Psoas muscle (tissue), 8 donors: ENCODE results near the gene ANKH. TPM values are rescaled to one million over a fixed set of nuclear protein-coding genes. Genes with fewer than 3 reads are reported as not detected.

Experiments
- ATAC-seq, 4 donors: fragments of 200-7000 bp; cut with Tn5 transposase; one replicate each; pipeline ENCODE4 v1.9.1; 2020; ENCODE audit warnings: moderate library complexity in 3 of 4, mild to moderate bottlenecking in 2 of 4
- DNase-seq, 2 donors: peaks; one replicate each; pipeline ENCODE4 v3.0.0-alpha.2; 2020
- H3K27ac ChIP-seq: fragments of 200-600 bp; one replicate; pipeline ENCODE4 v1.8.0; 2022
- H3K27me3 ChIP-seq, 3 donors: fragments of 200-600 bp in 1 of 3; one replicate each; pipeline versions ENCODE4 v1.6.1 to v1.8.0; 2013 to 2022; ENCODE audit warnings: low read length in 2 of 3, mild to moderate bottlenecking in 2 of 3, moderate library complexity in 1 of 3; ENCODE audit not compliant: insufficient read depth in 3 of 3
- H3K36me3 ChIP-seq, 2 donors: fragments of 200-600 bp in 1 of 2; one replicate each; pipeline versions ENCODE4 v1.6.1 to v1.8.0; 2013 to 2022; ENCODE audit warnings: low read depth in 1 of 2, mild to moderate bottlenecking in 1 of 2, moderate library complexity in 1 of 2; ENCODE audit not compliant: insufficient read depth in 1 of 2
- H3K4me1 ChIP-seq: fragments of 200-600 bp; one replicate; pipeline ENCODE4 v1.8.0; 2022
- H3K4me3 ChIP-seq: fragments of 200-600 bp; one replicate; pipeline ENCODE4 v1.8.0; 2022; ENCODE audit warnings: mild to moderate bottlenecking
- H3K9me3 ChIP-seq: fragments of 200-600 bp; one replicate; pipeline ENCODE4 v1.8.0; 2022
- CTCF ChIP-seq: fragments of 200-600 bp; IDR thresholded peaks from one replicate; pipeline ENCODE4 v1.8.0; 2022; ENCODE audit warnings: antibody characterized with exemption
- WGBS, 3 donors: extraction: QIAGEN DNeasy Blood & Tissue Kit; methylation state at CpG; one replicate each; pipeline versions ENCODE4 v1.1.6 to v1.1.7; 2013; 5-methylcytosine and 5-hydroxymethylcytosine counted together
- intact Hi-C, 2 donors: fragments of 100-400 bp; cut with DNase I; formaldehyde crosslinking; loops; one replicate each; pipeline versions ENCODE4 v1.11.0 to v1.14.2; 2022
- polyA plus RNA-seq, 3 donors: library from polyadenylated mRNA; stranded (reverse); fragments of 200-250 nt; gene quantifications; one replicate each; pipeline ENCODE4 v1.2.3, GENCODE V29; 2013
- total RNA-seq, 4 donors: library from RNA; stranded (reverse); fragmentation: NEBNext Ultra II Directional in 2 of 4; extraction: Animal tissue kit (Norgen Biotek cat#: 25700) in 2 of 4; gene quantifications; one replicate each; pipeline versions ENCODE4 v1.2.1 to v1.2.4, GENCODE V29; 2021 to 2023
- donor health status: healthy with polysubstance abuse.
- donor health status: DM: no; HTN: no; CAD: no; lungs with moderate emphysema.
- donor health status: Bipolar disorder and iron deficiency.
- donor health status: healthy.
- donor health status: DM: yes; HTN: yes; CAD: no.
- donor health status: DM: no; HTN: no; CAD: no.
- donor health status: DM: no; HTN: no; CAD: no.
- donor health status: DM: yes; HTN: yes; CAD: no.

ANKH gene
- total and polyA plus RNA-seq, 7 donors, result 24.0 to 92.8 (median 63.0) TPM

DNA sequence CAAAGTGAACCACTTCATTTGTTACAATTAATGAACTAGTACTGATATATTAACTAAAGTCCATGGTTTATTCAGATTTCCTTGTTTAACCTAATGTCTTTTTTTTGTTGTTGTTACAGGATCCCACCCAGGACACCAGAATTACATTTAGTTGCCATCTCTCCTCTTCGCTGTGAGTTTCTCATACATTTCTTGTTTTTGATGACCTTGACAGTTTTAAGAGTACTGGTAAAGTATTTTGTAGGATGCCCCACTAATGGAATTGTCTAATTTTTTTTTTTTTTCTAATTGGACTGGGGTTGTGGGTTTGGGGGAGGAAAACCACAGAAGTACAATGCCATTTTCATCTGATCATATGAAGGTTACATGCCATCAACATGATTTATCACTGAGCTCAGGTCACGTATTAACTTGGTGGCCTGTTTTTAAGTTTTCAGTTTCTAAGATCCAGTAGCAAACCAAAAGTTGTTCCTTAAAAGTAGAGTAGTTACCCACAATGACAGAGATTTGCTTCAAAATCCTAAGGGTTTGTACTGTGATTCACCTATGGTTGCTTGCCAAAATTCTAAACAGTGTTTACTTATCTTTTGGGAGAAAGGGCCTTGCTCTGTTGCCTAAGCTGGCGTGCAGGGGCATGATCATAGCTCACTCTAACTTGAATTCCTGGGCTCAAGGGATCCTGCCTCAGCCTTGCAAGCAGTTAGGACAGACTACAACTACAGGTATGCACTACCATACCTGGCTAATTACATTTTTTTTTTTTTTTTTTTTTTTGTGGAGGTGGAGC lies 211.6 kb downstream of the ANKH start:
- H3K27ac ChIP-seq, result no peak overlapping the region
- H3K36me3 ChIP-seq, result no peaks in the 10 kb centered on the region
- 90 to 96% (median 94%) methylated on average over 3 of the region's 3 CpGs for WGBS, 3 donors
- DNase-seq (no peak), ATAC-seq (no peak)
- H3K4me1 ChIP-seq, result no peaks in the 10 kb centered on the region
- no peaks in the 10 kb centered on the region for H3K27me3 ChIP-seq
- intact Hi-C loops, result loop anchor here in 1 of 2 donors (10.0 kb wide), 1 partner anchor 675 kb away; no protein-coding TSS in a partner anchor
- TF ChIP-seq CTCF, result no peak
- H3K9me3 ChIP-seq, result no peaks in the 10 kb centered on the region
- no peak overlapping the region for H3K4me3 ChIP-seq

- Histone ChIP-seq H3K27me3 (no peaks in the 10 kb centered on the region), H3K4me1 (no peaks in the 10 kb centered on the region), H3K4me3 (no peak overlapping the region), H3K36me3 (no peaks in the 10 kb centered on the region), H3K27ac (no peak overlapping the region), H3K9me3 (no peaks in the 10 kb centered on the region)
- 45 to 70% (median 68%) methylated on average over 2 of the region's 2 CpGs for WGBS, 3 donors
- intact Hi-C loops, result loop anchor here in 1 of 2 donors (10.0 kb wide), 1 partner anchor 672 kb away; no protein-coding TSS in a partner anchor
- DNase-seq, result no peak
- TF ChIP-seq CTCF, result no peak
- ATAC-seq, result no peak
These were observed 214.7 kb downstream of the ANKH start for GRCh38 chr5:14656898-14657297.

DNA sequence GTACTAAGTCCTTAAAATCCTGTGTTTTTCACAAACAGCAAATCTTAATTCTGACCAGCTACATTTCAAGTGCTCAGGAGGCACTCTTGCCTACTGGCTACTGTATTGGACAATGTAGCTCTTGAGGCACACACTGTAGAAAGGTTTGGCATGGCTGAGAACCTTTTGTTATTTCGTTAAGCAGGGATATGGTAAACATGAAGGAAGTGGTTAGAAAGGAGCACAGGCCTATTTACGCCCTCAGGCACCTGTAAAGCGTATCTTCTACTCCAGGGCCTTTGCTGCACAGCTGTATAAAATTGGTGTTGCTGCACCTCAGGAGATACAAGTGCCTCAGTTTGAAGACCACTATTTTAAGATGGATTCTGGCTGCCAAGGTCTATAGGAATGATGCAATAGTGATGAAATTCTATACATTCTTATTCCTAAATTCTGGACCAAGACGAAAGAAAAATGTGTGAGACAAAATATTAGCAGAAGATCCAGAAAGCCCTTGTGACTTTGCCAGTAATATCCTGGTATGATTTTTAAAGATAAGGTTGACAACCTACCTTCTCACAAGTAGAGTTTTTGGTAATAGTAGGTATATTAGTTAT lies 216.3 kb downstream of the ANKH start:
- intact Hi-C loops, result loop anchor here in 1 of 2 donors (10.0 kb wide), 1 partner anchor 670 kb away; no protein-coding TSS in a partner anchor

More for the DNA sequence above, 216.3 kb downstream of the ANKH start:
- Histone ChIP-seq H3K4me3 (no peak overlapping the region), H3K9me3 (no peaks in the 10 kb centered on the region), H3K36me3 (no peaks in the 10 kb centered on the region), H3K4me1 (no peaks in the 10 kb centered on the region), H3K27me3 (no peaks in the 10 kb centered on the region), H3K27ac (no peak overlapping the region)
- ATAC-seq (no peak), DNase-seq (no peak)
- WGBS, 3 donors, result 59 to 61% (median 60%) methylated on average over 4 of the region's 4 CpGs
- no peak for TF ChIP-seq CTCF

Other genes with a start within 250 kb of the ANKH start
- gene OTULIN, start 207.1 kb downstream of the ANKH start, total RNA-seq, result 10 to 100 TPM; 12.4 to 20.4 (median 15.4) TPM
- 1 to 10 TPM; 2.3 to 8.2 (median 4.1) TPM for gene OTULIN, start 207.1 kb downstream of the ANKH start, polyA plus RNA-seq